GM21529 (cell line): ENCODE measurements around the gene HDAC4.
"Not testable (repeated sequence)": the region's sequence is repeated elsewhere in the genome, so short reads cannot be mapped to it uniquely, and the experiment has no call there.

Experiments used
- ATAC-seq: cut with Tn5 transposase; IDR thresholded peaks from one replicate; pipeline ENCODE4 v1.9.1; 2021; ENCODE audit not compliant: unreplicated experiment

The HDAC4 gene

GRCh38 chr2:239042551-239043320, 358.1 kb downstream of the HDAC4 start:
- no peak for ATAC-seq

GRCh38 chr2:239042046-239042445, 358.8 kb downstream of the HDAC4 start:
- ATAC-seq = no peak

GRCh38 chr2:239041062-239041461, 359.8 kb downstream of the HDAC4 start:
- ATAC-seq = no peak

GRCh38 chr2:239040152-239040761, 360.6 kb downstream of the HDAC4 start:
- no peak for ATAC-seq

- no peak for ATAC-seq
Observed at GRCh38 chr2:239039479-239039861, 361.4 kb downstream of the HDAC4 start.

GRCh38 chr2:239038773-239039478, 361.9 kb downstream of the HDAC4 start:
- ATAC-seq = no peak

GRCh38 chr2:239038284-239038683, 362.5 kb downstream of the HDAC4 start:
- ATAC-seq = not testable (repeated sequence)

- no peak for ATAC-seq
Observed at GRCh38 chr2:239037559-239037910, 363.3 kb downstream of the HDAC4 start.

- ATAC-seq = no peak
Observed at GRCh38 chr2:239036819-239037558, 363.8 kb downstream of the HDAC4 start.

GRCh38 chr2:239035997-239036731, 364.7 kb downstream of the HDAC4 start:
- no peak for ATAC-seq

- ATAC-seq = no peak
Observed at GRCh38 chr2:239035361-239035814, 365.4 kb downstream of the HDAC4 start.

GRCh38 chr2:239034561-239035341, 366.1 kb downstream of the HDAC4 start:
- no peak for ATAC-seq

GRCh38 chr2:239033801-239034560, 366.8 kb downstream of the HDAC4 start:
- no peak for ATAC-seq

GRCh38 chr2:239029958-239030357, 370.9 kb downstream of the HDAC4 start:
- ATAC-seq = no peak

- ATAC-seq = no peak
Observed at GRCh38 chr2:239028253-239028619, 372.6 kb downstream of the HDAC4 start.

- no peak for ATAC-seq
Observed at GRCh38 chr2:239027391-239028252, 373.2 kb downstream of the HDAC4 start.

GRCh38 chr2:239026711-239027361, 374.0 kb downstream of the HDAC4 start:
- ATAC-seq = no peak

- no peak for ATAC-seq
Observed at GRCh38 chr2:239025951-239026461, 374.8 kb downstream of the HDAC4 start.
